CD4-positive, alpha-beta T cell (primary cell): ENCODE measurements around the gene MYO15B. TPM values are rescaled to one million over a fixed set of nuclear protein-coding genes. Genes with fewer than 3 reads are reported as not detected.

Experiments
- ATAC-seq: fragments of 200-7000 bp; cut with Tn5 transposase; one replicate; pipeline ENCODE4 v1.10.0; 2022; ENCODE audit warnings: mild to moderate bottlenecking; ENCODE audit not compliant: poor library complexity
- CTCF ChIA-PET: fragments of 350-600 bp; sonication (Branson Sonifier 250); formaldehyde crosslinking; loops from one replicate; lab custom pipeline; 2021; ENCODE audit warnings: antibody characterized with exemption, inconsistent platforms; lab: Charles Lee
- POLR2A ChIA-PET: fragments of 350-600 bp; sonication (Branson Sonifier 250); formaldehyde crosslinking; loops from one replicate; lab custom pipeline; 2021; ENCODE audit warnings: antibody characterized with exemption, inconsistent platforms; lab: Charles Lee
- DNase-seq, 14 experiments: peaks; one replicate each; pipeline ENCODE4 v3.0.0-alpha.2; 2013 to 2020; ENCODE audit warnings: mixed read lengths in 2 of 14
- H3K27ac ChIP-seq, 2 donors: one replicate each; pipeline versions ENCODE4 v1.5.1 to v1.7.0; 2013; ENCODE audit warnings: low read length in 2 of 2, low read depth in 1 of 2, mild to moderate bottlenecking in 1 of 2
- H3K27me3 ChIP-seq, 2 experiments: 1 replicate in 1 of 2; 2 replicates in 1 of 2; pipeline versions ENCODE4 v1.6.1 to v1.7.0; 2013; ENCODE audit warnings: low read length in 2 of 2, control low read depth in 1 of 2, mild to moderate bottlenecking in 1 of 2, moderate library complexity in 1 of 2; ENCODE audit not compliant: insufficient read depth in 2 of 2, control insufficient read depth in 1 of 2
- H3K36me3 ChIP-seq: one replicate; pipeline ENCODE4 v1.6.1; 2013; ENCODE audit warnings: low read length, control low read depth; ENCODE audit not compliant: insufficient read depth
- H3K4me1 ChIP-seq: one replicate; pipeline ENCODE4 v1.6.1; 2013; ENCODE audit warnings: low read length, control low read depth; ENCODE audit not compliant: insufficient read depth
- H3K4me3 ChIP-seq: one replicate; pipeline ENCODE4 v1.5.1; 2013; ENCODE audit warnings: mild to moderate bottlenecking, low read length, moderate library complexity
- H3K9me3 ChIP-seq, 2 experiments: 1 replicate in 1 of 2; 2 replicates in 1 of 2; pipeline versions ENCODE4 v1.6.1 to v1.7.0; 2013; ENCODE audit warnings: low read length in 2 of 2, mild to moderate bottlenecking in 2 of 2, control low read depth in 1 of 2, moderate library complexity in 1 of 2; ENCODE audit not compliant: control insufficient read depth in 1 of 2, insufficient read depth in 1 of 2
- H3K27ac Mint-ChIP-seq: one replicate; pipeline ENCODE4 v1.8.0; 2020; ENCODE audit warnings: mixed read lengths
- H3K27me3 Mint-ChIP-seq: one replicate; pipeline ENCODE4 v1.8.0; 2021; ENCODE audit warnings: mixed read lengths
- H3K36me3 Mint-ChIP-seq: one replicate; pipeline ENCODE4 v1.8.0; 2021; ENCODE audit warnings: low read depth, mixed read lengths
- H3K4me1 Mint-ChIP-seq: one replicate; pipeline ENCODE4 v1.8.0; 2021; ENCODE audit warnings: low read depth, mixed read lengths
- H3K4me3 Mint-ChIP-seq: one replicate; pipeline ENCODE4 v1.8.0; 2020; ENCODE audit warnings: mild to moderate bottlenecking, mixed read lengths
- H3K9me3 Mint-ChIP-seq: one replicate; pipeline ENCODE4 v1.8.0; 2020; ENCODE audit warnings: mixed read lengths
- CTCF ChIP-seq: fragments of 200-600 bp; IDR thresholded peaks from one replicate; pipeline ENCODE4 v1.8.0; 2022; ENCODE audit warnings: antibody characterized with exemption, mild to moderate bottlenecking
- intact Hi-C, 2 experiments: fragments of 100-400 bp; cut with DNase I in 1 of 2; cut with micrococcal nuclease in 1 of 2; formaldehyde crosslinking; loops; one replicate each; pipeline versions ENCODE4 v1.15.1 to v1.9.0; 2023 to 2025; cut with DNase I, micrococcal nuclease
- total RNA-seq, 174 experiments: library from RNA in 2 of 174; stranded (reverse) in 2 of 174; gene quantifications; one replicate each; pipeline ENCODE4 v1.2.3 and lab custom pipeline; 2021 to 2026

The MYO15B gene
- total RNA-seq, 2 experiments from 2014 or later, result 202 to 209 TPM

- intact Hi-C loops, result no loop called here
Measured at GRCh38 chr17:75573994-75574393, 13.6 kb upstream of the MYO15B start.

GRCh38 chr17:75574404-75575036, 13.1 kb upstream of the MYO15B start:
- TF ChIP-seq CTCF, result no peak
- Histone ChIP-seq H3K36me3 (peaks cover 2% of the 10 kb centered on the region), H3K27me3 (no peaks in the 10 kb centered on the region), H3K4me3 (no peak overlapping the region), H3K9me3 (no peaks in the 10 kb centered on the region), H3K4me1 (peaks cover 6% of the 10 kb centered on the region), H3K27ac (no peak overlapping the region)
- H3K36me3 Mint-ChIP-seq, result no peaks in the 10 kb centered on the region
- intact Hi-C loops, result no loop called here
- DNase-seq (no peak), ATAC-seq (no peak)
- H3K9me3 Mint-ChIP-seq, result no peaks in the 10 kb centered on the region
- CTCF ChIA-PET, result no interaction called here
- no peaks in the 10 kb centered on the region for H3K4me1 Mint-ChIP-seq
- no peaks in the 10 kb centered on the region for H3K27me3 Mint-ChIP-seq
- H3K4me3 Mint-ChIP-seq, result no peak overlapping the region
- no peak overlapping the region for H3K27ac Mint-ChIP-seq
- POLR2A ChIA-PET, result no interaction called here

More at GRCh38 chr17:75573994-75574393, 13.6 kb upstream of the MYO15B start:
- no peaks in the 10 kb centered on the region for H3K36me3 Mint-ChIP-seq
- ChIA-PET POLR2A (no interaction called here), CTCF (no interaction called here)
- H3K9me3 Mint-ChIP-seq, result no peaks in the 10 kb centered on the region
- no peaks in the 10 kb centered on the region for H3K27me3 Mint-ChIP-seq
- ATAC-seq (no peak), DNase-seq (no peak)
- no peak overlapping the region for H3K4me3 Mint-ChIP-seq
- Histone ChIP-seq H3K27me3 (no peaks in the 10 kb centered on the region), H3K27ac (no peak overlapping the region), H3K4me3 (no peak overlapping the region), H3K9me3 (no peaks in the 10 kb centered on the region), H3K36me3 (peaks cover 6% of the 10 kb centered on the region), H3K4me1 (peaks cover 6% of the 10 kb centered on the region)
- no peak for TF ChIP-seq CTCF
- H3K4me1 Mint-ChIP-seq, result no peaks in the 10 kb centered on the region
- no peak overlapping the region for H3K27ac Mint-ChIP-seq

- Histone ChIP-seq H3K4me1 (peaks cover 6% of the 10 kb centered on the region), H3K27me3 (no peaks in the 10 kb centered on the region), H3K9me3 (no peaks in the 10 kb centered on the region), H3K36me3 (peaks cover 2% of the 10 kb centered on the region), H3K4me3 (no peak overlapping the region), H3K27ac (no peak overlapping the region)
- no peak for TF ChIP-seq CTCF
- H3K4me3 Mint-ChIP-seq, result no peak overlapping the region
- DNase-seq, result no peak
- POLR2A ChIA-PET, result no interaction called here
- CTCF ChIA-PET, result no interaction called here
- H3K27me3 Mint-ChIP-seq, result no peaks in the 10 kb centered on the region
- H3K27ac Mint-ChIP-seq, result no peak overlapping the region
- intact Hi-C loops, result no loop called here
- ATAC-seq, result no peak
- no peaks in the 10 kb centered on the region for H3K4me1 Mint-ChIP-seq
- H3K36me3 Mint-ChIP-seq, result no peaks in the 10 kb centered on the region
- H3K9me3 Mint-ChIP-seq, result no peaks in the 10 kb centered on the region
Measured at GRCh38 chr17:75575197-75575596, 12.4 kb upstream of the MYO15B start.
